GM12864 (cell line): ENCODE measurements around the gene TMF1.

Experiments
- DNase-seq: peaks from one replicate; pipeline ENCODE4 v3.0.0-alpha.2; 2011; ENCODE audit warnings: low read depth
- H3K4me3 ChIP-seq: 2 replicates; pipeline ENCODE4 v1.5.1; 2011; ENCODE audit warnings: mild to moderate bottlenecking, low read depth, low read length, control low read depth
- TF ChIP-seq, protein P1 (sequence below): IDR thresholded peaks from 2 replicates; pipeline ENCODE4 v1.5.1; 2011; ENCODE audit warnings: low read depth, mild to moderate bottlenecking, moderate library complexity, low read length, control low read depth, inconsistent platforms; ENCODE audit errors: missing control alignments

The TMF1 gene

DNA sequence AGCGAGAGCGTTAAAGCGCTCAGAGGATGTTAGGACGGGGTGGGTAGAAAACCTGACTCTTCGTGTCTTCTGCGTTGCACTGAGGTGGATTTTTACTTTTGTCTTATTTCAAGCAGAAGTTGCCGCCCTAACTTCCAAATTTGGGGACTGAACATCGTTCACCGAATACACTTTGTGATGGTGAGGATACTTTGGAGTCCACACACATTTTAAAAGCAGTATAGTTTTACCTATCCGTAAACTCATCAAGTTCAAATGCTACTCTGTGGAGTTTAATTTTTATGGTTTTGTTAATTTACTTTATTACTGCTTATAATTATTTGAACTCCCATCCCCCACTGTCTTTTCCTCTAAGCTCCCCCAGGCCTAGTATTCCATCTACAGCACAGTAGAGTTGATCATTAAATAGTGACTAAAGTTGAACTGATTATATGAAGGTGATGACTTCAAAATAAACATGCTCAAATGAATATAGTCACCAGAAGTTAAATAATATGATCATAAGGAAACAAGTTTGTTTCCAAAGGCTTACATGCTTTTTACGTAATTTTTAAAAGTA lies 38.0 kb downstream of the TMF1 start:
- peak overlapping the region; percentile 86 for H3K4me3 ChIP-seq
- DNase-seq = no peak
- TF ChIP-seq, protein P1, sequence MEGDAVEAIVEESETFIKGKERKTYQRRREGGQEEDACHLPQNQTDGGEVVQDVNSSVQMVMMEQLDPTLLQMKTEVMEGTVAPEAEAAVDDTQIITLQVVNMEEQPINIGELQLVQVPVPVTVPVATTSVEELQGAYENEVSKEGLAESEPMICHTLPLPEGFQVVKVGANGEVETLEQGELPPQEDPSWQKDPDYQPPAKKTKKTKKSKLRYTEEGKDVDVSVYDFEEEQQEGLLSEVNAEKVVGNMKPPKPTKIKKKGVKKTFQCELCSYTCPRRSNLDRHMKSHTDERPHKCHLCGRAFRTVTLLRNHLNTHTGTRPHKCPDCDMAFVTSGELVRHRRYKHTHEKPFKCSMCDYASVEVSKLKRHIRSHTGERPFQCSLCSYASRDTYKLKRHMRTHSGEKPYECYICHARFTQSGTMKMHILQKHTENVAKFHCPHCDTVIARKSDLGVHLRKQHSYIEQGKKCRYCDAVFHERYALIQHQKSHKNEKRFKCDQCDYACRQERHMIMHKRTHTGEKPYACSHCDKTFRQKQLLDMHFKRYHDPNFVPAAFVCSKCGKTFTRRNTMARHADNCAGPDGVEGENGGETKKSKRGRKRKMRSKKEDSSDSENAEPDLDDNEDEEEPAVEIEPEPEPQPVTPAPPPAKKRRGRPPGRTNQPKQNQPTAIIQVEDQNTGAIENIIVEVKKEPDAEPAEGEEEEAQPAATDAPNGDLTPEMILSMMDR = no peak

DNA sequence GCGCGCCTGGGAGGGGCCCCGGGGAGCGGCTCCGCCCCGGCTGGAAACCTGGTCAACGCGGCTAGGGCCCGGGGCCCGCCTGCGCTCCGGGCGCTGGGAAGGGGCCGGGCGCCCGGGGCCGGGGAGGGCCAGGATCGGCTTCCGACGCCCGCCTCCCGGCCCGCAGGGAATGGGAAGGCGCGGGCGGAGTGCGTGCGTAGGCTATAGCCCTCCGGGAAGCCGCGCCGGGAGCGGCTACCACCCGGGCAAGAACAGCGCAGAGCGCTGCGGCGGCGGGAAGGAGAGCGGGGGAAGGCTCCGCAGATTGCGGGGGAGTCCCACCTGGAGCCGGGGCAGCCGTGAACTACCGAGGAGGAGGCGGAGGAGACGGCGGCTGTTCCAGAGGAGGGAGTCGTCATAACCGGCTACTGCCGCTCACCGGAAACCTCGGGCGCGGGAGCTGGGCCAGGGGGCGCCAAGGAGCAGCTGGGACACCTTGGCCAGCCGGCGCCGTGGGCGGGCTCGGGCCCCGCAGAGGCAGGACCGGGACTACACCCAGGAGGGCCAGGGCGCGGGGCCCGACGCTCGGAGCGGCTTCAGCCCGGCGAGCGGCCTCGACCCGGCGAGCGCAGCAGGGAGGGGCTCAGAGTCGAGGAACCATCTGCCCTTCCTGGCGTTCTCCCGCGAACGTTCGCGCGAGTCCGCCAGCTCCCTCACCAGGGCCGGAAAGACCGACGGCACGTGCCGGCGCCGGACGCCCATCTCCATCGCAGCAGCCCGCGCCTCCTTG lies 38.7 kb downstream of the TMF1 start, which contains the start of gene EOGT:
TSS of gene EOGT (minus strand) at position 432 of the 769 bp plus-strand sequence. CDS start 3,838 bp downstream, outside the sequence.
- TF ChIP-seq, protein P1 = peak; percentile 66
- peak; percentile 40 for DNase-seq
- H3K4me3 ChIP-seq = peak within 1 kb of the TSS; percentile 86

DNA sequence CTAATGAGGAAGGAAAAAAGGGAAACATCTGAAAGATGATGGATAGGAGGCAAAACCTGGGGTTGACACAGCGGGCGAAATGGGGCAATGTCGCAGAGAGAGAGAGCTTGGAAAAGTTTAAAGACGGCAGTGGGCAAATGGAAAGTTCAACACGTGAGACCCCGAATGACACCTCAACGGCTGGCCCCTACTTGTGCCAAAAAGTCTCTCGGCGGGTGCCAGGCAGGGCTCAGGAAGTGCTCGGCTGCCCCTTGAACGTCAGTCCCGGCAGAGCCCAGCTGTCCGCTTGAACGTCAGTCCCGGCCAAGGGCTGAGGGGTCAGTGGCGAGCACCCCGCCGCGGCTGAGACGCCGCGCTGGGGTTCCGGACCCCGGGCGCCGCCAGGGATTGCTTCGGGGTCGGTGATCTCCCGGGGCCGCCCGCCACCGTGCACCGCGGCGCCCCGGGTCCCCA lies 39.3 kb downstream of the TMF1 start:
- H3K4me3 ChIP-seq = peak overlapping the region; percentile 86
- peak; percentile 5 for DNase-seq
- TF ChIP-seq, protein P1 = no peak

DNA sequence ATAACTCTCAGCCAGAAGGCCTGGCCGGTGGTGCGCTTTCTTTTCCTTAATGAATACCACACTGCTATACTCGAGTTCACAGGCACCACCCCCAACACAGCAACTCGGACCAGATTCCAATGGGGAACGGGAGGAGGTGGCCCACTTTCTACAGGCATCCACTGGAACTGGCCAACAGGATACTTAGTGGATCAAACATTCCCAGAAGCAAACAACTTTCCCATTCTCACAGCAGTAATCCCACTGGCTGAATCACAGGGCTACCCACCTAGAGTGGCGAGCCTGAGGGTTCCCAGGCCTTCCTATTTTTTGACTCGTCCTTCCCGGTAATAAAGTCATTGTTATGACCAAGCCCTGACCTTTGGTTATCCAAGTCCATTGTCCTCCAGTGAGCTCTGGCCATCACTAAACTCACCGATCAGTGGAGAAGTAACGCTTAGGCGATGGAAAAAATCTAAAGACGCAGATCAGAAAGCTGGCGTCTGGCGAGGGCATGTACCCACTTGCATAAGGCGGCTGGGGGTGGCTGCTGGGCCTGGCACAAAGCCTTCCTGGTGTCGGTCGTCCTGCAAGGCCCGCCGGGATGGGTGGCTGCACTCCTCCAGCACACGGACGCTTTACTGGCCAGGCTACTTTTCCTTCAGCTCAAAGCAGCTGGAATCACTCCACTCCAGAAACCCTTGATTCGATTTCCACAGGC lies 39.9 kb downstream of the TMF1 start:
- no peak for DNase-seq
- TF ChIP-seq, protein P1 = no peak
- peak overlapping the region; percentile 86 for H3K4me3 ChIP-seq

DNA sequence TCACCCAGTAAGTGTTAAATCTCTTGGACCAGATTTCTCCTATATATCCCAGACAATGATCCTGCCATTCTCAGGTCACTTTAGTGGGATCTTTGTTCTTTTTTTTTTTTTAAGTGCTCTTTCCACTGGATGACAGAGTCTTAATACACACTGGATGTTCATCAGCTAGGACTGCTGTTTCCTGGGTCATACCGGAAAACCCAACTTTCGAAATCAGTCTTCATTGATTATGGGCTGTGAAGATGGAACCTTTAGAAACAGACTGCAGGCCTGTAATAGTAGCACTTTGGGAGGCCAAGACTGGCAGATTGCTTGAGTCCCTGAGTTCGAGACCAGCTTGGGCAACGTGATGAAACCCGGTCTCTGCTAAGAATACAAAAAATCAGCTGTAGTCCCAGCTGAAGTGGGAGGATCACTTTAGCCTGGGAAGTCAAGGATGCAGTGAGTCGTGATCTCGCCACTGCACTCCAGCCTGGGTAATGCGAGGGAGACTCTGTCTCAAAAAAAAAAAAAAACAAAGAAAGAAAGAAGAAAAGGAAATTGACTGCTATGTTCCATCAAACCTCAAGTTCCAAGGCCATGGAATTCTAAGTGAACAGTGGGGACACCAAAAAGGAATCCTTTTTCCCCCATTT lies 40.9 kb downstream of the TMF1 start:
- TF ChIP-seq, protein P1 = no peak
- no peak for DNase-seq
- H3K4me3 ChIP-seq = no peak overlapping the region

DNA sequence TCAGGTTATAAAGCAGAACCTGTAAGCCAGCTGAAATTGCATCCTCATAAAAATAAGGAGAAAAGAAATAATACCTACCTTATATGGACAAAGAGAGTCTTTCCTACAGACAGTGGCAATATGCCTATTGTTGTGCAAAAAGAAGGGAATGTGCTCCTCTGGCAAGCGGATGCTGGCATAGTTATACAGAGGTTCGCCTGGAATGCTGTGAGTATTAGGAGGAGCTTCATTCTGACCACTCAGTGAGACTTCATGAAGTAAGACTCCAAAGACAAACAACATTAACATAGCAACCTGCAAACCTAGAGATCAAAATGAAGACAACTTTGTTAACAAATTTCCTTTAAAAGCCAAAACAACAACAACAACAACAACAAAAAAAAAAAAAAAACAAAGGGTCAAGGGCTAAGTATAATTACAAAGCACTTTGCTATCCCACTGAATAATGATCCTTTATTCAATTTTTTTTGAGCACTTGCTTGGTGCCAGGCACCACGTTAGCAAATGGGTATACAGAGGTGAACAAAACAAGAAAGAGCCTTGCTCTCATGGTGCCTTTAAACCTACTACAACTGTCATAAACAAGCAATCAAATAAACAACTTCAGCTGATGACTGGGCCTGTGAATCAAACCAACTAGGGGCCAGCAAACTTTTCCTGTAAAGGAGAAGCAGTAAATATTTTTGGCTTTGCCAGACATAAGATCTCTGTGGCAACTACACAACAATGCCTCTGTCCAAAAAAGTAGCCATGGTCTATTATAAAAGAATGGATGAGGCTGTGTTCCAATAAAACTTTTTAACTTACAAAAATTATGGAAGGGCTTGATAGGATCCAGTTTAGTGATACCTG lies 42.3 kb downstream of the TMF1 start:
- TF ChIP-seq, protein P1 = no peak
- DNase-seq = no peak
- H3K4me3 ChIP-seq = no peak overlapping the region
